Measurements from ENCODE around the gene KSR1.

The KSR1 gene

GRCh38 chr17:27597783-27598320, 141.6 kb downstream of the KSR1 start:
- DNase-seq = no peak

DNA sequence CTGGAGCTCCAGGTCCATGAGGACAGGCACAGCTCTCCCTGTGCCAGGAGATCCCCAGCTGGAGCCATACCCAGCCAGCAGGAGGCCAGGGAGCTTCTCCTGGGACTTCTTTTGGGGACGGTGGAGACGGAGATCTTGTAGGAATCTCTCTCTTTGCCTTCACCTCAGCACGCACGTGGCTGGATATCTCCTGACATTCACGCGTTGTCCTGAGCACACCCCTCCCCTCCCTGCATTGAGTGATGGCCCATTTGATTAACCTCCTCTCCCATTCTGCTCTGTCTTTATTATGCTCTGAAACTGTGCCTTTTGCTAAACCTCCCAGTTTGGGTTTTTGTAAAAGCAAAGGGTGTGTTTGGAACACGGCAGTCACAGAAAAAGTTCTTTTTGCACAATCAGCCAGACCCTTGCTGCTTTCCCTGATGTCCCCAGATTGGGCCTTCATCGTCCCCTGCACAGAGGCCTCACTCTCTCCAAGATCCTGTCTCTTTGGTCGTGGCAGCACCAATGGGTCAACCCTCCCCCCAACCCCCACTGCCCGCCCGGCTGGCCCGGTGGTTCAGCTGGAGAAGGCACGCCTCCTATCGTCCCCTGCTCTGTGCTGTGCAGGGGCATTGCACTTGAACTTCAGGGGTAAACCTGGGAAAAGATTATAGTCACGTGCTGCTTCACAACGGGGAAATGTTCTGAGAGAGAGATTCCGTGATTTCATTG, 142.2 kb downstream of the KSR1 start:
- no peak for DNase-seq

- DNase-seq = no peak
Measured at GRCh38 chr17:27600471-27600870, 144.2 kb downstream of the KSR1 start.

DNA sequence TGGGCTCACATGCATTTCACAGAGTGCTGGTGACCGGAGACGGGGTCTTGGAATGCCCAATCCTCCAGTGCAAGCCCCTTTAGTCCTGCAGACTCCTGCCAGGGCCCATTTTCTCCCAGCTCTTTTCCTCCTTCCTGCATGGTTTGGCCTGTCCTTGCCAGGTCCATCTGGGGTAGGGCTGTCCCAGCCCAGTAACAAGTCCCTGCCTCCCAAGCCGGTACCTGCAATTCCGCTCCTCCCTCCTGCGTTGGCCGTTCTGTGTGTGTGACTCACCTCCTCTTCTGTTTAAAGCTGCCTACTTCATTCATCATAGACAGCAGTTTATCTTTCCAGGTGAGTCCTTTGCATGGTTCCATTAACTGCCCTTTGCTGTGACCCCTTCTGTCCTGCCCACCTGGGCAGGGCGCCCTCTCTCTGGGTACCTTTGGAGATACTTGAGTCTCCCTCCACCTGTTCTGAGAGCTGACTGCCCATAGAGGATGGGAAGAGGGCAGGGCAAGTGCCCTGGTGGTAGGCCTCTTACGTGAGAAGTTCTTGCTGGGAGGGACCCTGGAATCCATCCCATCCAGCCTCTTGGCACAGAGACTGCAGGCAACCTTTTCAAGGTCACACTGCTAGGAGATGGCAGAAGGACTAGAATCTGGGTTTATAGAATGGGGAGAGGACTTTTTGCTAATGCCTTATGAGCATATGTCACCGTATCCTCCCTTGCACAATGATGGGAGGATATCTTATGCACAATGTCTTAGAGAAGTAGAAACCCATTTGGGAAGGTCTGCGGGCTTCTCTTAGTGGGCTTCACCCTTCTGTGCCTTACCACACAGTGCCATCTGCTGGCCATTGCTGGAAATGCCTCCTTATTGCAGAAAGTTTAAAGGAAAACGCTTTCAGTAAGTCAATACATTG, 145.1 kb downstream of the KSR1 start:
- DNase-seq = peak; percentile 70

- no peak for DNase-seq
Measured at GRCh38 chr17:27601975-27602302, 145.7 kb downstream of the KSR1 start.

- peak; percentile 62 for DNase-seq
Measured at GRCh38 chr17:27602721-27603420, 146.6 kb downstream of the KSR1 start.

DNA sequence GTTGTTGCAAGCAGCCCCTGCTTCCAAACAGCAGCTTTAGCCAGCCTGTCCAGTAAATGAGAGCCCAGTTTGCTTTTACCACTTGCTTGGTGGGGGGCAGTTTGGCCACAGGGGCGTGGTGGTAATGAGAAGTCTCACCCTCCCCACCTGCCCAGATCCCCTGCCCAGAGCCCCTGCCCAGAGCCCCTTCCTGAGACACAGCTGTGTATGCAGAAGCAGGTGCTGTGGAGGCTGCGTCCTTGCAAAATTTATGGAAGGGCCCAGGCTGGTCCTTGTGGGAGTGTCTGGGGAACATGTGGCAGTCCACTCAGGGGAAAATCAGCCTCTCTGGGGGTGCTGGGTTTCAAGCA, 147.1 kb downstream of the KSR1 start:
- DNase-seq = no peak

DNA sequence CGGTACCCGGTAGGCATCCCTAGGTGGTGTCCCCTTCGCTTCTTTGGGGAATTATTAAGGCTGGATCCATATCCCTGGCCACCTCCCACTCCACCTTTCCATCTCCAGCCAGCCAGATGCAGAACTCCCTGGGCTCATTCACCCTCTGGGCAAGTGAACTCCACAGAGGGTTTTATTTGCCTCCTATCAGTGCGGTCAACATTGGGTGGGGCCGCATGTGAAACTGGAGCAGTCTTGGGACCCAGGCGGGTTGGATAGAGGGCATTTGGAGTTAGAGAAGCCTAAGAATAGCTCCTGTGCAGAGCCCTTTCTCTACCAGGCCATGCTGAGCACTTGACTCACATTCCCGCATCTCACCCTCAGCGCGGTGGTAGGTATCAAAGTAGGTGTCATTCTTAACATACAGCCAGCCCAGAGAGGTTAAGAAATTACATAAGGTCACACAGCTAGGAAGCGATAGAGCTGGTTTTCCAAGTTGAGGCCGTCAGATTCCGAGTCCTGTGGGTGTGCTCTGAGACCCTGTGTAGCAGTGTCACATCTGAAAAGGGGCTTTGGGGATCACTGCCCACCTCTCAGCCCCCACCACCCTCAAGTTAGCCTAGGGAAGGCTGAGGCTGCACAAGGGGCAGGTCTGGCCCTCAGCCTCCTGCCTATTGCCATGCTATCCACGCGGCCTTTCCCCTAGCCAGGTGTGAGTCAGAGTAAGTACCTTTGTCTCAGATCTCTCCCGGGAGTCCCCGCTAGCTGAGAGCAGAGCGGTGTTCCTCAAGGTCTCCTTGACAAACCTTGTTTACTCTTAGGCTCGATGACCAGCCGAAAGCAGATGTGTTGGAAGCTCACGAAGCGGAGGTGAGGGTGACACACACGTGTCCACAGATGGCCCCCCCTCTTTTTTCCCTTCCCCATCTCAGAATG, 147.9 kb downstream of the KSR1 start:
- no peak for DNase-seq

GRCh38 chr17:27605409-27605808, 149.2 kb downstream of the KSR1 start:
- DNase-seq = no peak

DNA sequence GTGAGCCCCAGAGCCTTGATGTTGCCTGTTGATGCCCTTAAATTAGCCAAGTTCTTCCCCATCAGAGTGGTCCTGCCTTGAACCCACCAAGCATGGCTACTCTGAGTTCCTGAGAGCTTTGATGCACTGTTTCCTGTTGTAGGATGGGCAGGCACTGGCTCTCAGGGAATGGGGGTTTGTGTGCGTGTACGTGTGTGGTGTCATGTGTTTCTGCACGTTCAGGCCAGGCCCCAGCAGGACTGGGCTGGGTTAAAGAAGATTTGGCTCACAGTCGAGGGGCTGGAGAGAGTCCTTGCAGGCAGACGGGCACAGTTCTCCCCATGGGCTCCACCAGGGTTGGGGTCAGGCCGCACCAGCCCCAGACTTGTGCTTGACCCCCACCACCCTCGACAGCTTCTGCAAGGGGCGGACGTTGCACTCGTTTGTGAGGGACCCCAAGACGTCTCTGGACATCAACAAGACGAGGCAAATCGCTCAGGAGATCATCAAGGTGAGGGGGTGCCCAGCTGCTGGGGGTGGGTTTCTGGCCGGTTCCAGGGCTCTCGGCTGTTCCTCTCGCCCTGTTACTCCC, 151.4 kb downstream of the KSR1 start:
- no peak for DNase-seq

- DNase-seq = no peak
Measured at GRCh38 chr17:27608328-27609230, 152.3 kb downstream of the KSR1 start.

GRCh38 chr17:27609611-27610303, 153.5 kb downstream of the KSR1 start:
- DNase-seq = no peak

- DNase-seq = no peak
Measured at GRCh38 chr17:27610304-27610677, 154.0 kb downstream of the KSR1 start.

DNA sequence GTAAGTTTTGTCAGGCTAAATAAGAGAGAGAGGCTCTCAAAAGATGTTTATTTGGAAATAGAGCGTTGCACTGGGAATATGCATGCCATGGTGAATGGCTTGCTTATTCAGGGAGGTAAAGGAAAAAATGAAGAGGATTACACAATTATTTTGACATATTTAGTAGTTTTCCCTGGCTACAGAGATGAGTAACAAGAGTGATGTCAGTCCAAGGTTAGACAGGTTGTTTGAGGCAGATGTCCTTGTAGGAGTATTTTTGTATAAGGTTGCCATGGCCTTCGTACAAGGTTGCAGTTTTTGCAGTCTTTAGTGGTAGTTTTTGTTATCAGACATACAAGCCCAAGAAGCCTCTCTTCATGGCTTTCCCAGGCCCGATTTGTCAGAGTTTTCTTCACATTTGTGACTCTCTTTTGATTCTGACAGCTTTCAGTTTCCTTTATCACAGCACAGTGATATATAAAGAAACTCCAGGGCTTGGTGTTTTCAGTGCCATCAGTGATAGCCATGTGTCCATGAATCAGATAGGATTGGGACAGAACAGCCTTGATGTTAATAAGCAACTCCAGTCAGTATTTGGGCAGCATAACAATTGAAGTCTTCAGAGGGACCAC, 156.0 kb downstream of the KSR1 start:
- no peak for DNase-seq

DNA sequence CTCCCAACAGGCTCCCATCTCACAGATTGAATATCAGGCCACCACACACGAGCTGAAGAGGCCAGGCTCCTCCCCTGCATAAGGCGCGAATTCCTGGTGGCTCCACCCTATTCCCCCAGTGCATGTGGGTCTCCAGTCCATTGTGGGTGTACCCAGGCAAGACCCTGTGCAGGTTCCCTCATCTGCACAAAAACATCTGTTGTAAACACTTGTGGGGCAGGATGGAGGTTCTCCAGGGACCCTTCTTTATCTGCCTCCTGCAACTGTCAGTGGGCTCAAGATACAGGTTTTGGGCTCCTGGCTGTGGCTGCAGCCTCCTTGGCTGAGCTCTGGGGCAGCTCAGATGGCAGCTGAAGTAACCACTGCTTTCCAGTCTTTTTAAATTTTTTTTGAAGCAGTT, 157.2 kb downstream of the KSR1 start:
- DNase-seq = no peak

- no peak for DNase-seq
Measured at GRCh38 chr17:27615121-27615520, 158.9 kb downstream of the KSR1 start.

DNA sequence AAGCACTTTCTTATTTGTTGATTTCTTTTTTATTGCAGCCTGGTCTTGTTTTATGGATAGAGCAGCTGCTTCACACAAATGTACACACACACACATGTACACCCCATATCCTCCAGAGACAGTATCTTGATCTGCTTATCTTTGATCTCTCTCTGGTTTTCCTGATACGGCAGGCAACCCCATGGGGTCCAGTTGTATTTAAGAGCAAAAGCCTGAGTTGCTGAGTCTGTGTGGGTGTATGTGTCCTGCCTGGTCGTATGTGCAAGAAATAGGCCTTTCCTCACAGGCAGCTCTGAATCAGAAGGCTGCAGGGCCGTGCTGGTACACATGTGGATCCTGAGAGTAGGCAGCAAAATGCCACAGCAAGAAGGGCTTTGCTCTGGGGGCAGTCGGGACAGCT, 160.2 kb downstream of the KSR1 start:
- DNase-seq = no peak

DNA sequence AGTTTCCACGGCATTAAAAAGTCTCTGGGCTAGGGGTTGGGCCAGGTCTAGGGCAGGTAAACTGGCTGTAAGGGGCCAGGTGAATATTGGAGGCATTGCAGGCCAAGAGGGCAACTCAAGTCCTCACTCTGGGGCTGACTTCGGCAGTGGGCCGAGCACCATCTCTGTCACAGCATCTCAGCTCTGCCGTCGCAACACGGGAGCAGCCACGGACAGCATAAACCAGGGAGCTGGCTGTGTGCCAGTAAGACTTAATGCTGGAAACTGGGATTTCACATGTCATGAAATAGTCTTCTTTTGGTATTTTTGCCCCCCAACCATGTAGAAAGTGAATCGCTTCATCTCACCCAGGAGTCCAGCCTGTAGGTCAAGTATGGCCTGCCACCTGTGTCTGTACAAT, 162.2 kb downstream of the KSR1 start:
- no peak for DNase-seq

DNA sequence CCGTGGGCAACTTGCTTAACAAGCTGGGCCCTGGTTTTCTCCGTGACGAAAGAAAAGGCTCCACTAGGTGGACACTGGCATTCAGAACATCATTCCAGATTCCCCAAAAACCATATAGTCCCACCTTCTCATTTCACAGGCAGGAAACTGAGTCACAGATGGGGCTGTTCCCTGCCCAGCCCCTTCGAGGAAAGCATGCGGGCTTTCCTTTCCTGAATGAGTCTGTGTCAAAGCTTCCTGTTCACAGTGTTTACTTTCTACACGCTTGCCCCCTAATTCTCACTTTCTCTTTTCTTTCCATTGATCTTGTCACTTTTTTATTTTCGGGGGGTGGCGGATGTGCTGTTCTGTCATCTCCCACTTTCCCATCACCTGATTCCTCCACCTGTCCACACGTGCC, 164.5 kb downstream of the KSR1 start:
- no peak for DNase-seq

- DNase-seq = no peak
Measured at GRCh38 chr17:27621536-27621935, 165.3 kb downstream of the KSR1 start.
